ENCODE results near the gene PAIP1. TPM values are rescaled to one million over a fixed set of nuclear protein-coding genes. Genes with fewer than 3 reads are reported as not detected.

Gene PAIP1
- total RNA-seq, 4 donors from 2014 or later = 123 to 184 (median 161) TPM

DNA sequence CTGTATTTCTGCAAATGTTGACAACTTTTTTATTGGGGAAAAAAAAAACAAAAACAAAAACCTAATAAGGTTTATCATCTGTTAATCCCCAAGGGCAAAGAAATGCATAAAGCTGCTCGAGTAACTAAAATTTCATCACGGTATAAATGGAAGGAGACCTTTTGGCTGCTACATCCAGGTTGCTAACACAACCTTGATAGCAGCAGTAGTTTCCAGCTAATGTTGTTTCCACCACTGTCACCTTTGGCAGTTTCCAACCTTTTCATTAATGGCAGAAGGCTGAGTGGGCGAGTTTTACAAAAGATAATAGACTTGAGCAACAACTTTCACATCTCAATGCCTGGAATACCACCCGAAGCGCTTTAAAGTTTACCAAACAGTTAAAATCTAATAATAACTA lies 8.5 kb downstream of the PAIP1 start:
- H3K27me3 ChIP-seq = no peaks in the 10 kb centered on the region
- no peak overlapping the region for H3K4me3 ChIP-seq
- in situ Hi-C loops (cut with MboI; ENCODE audit: low sequenced_read_pairs in 4 of 4) = no loop called here
- no peak for DNase-seq
- no peak overlapping the region for H3K27ac ChIP-seq
- peaks cover 25 to 32% of the 10 kb centered on the region in 2 donors for H3K4me1 ChIP-seq
- intact Hi-C loops (cut with DNase I; ENCODE audit: low total_unique reads) = no loop called here
- H3K36me3 ChIP-seq = peaks cover 0 to 47% of the 10 kb centered on the region in 2 donors
- no peaks in the 10 kb centered on the region for H3K9me3 ChIP-seq
- TF ChIP-seq, protein P1, sequence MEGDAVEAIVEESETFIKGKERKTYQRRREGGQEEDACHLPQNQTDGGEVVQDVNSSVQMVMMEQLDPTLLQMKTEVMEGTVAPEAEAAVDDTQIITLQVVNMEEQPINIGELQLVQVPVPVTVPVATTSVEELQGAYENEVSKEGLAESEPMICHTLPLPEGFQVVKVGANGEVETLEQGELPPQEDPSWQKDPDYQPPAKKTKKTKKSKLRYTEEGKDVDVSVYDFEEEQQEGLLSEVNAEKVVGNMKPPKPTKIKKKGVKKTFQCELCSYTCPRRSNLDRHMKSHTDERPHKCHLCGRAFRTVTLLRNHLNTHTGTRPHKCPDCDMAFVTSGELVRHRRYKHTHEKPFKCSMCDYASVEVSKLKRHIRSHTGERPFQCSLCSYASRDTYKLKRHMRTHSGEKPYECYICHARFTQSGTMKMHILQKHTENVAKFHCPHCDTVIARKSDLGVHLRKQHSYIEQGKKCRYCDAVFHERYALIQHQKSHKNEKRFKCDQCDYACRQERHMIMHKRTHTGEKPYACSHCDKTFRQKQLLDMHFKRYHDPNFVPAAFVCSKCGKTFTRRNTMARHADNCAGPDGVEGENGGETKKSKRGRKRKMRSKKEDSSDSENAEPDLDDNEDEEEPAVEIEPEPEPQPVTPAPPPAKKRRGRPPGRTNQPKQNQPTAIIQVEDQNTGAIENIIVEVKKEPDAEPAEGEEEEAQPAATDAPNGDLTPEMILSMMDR (IDR thresholded peaks at IDR 0.05 in 4 of 5, conservative IDR thresholded peaks at IDR 0.05 in 1 of 5) = no peak
- no peak for TF ChIP-seq POLR2A (IDR thresholded peaks at IDR 0.05)
- no peak for ATAC-seq

- H3K4me1 ChIP-seq = peaks cover 17 to 25% of the 10 kb centered on the region in 2 donors
Observed at GRCh38 chr5:43547532-43547931, 9.3 kb downstream of the PAIP1 start.

DNA sequence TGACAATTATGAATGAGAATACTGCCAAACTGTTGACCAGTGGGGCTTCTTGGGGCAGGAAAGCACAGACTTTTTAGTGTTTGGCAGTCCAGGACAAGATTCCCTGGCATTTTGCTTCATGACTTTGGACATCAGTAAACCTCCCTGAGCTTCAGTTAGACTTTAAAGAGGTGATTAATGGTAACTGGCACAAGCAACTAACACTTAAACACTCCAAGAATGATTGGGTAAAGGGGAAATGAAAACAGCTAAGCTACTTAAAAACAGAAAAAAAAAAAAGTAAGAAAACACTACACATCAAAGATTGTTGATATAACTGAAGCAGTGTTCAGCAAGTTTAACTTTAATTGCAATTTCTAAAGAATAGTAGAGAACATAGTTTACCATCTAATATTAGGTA lies 13.4 kb downstream of the PAIP1 start:
- Histone ChIP-seq H3K27me3 (no peaks in the 10 kb centered on the region), H3K9me3 (no peaks in the 10 kb centered on the region), H3K4me1 (peaks cover 3% of the 10 kb centered on the region in 2 donors), H3K4me3 (no peak overlapping the region), H3K36me3 (peaks cover 0 to 75% of the 10 kb centered on the region in 2 donors), H3K27ac (no peak overlapping the region)
- in situ Hi-C loops (cut with MboI; ENCODE audit: low sequenced_read_pairs in 4 of 4) = no loop called here
- ATAC-seq (no peak), DNase-seq (no peak)
- intact Hi-C loops (cut with DNase I; ENCODE audit: low total_unique reads) = no loop called here
- no peak for TF ChIP-seq POLR2A (IDR thresholded peaks at IDR 0.05)
- TF ChIP-seq, protein P1 (IDR thresholded peaks at IDR 0.05 in 4 of 5, conservative IDR thresholded peaks at IDR 0.05 in 1 of 5) = no peak

More at GRCh38 chr5:43547532-43547931, 9.3 kb downstream of the PAIP1 start:
- no peaks in the 10 kb centered on the region for H3K9me3 ChIP-seq
- in situ Hi-C loops (cut with MboI; ENCODE audit: low sequenced_read_pairs in 4 of 4) = no loop called here
- H3K4me3 ChIP-seq = no peak overlapping the region
- intact Hi-C loops (cut with DNase I; ENCODE audit: low total_unique reads) = no loop called here
- H3K27ac ChIP-seq = no peak overlapping the region
- no peak for TF ChIP-seq POLR2A (IDR thresholded peaks at IDR 0.05)
- TF ChIP-seq, protein P1 (IDR thresholded peaks at IDR 0.05 in 4 of 5, conservative IDR thresholded peaks at IDR 0.05 in 1 of 5) = no peak
- no peaks in the 10 kb centered on the region for H3K27me3 ChIP-seq
- H3K36me3 ChIP-seq = peaks cover 0 to 55% of the 10 kb centered on the region in 2 donors
- DNase-seq (no peak), ATAC-seq (no peak)

DNA sequence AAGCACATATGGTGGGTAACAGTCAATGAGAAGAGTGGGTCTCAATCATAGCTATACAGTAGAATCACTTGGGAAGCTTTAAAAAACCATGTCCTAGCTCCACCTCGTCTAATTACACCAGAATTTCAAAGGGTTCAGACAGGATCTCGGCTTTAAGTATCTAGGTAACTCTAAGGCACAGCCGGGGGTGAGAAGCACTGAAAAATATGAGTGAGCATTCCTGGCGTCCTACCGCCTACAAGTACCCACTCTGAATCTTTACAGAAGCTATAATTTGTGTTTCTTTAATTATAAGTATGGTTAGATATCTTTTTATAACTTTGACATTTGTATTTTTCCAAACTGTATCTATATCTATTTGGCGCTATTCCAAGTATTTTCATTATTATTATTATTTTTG lies 16.1 kb downstream of the PAIP1 start:
- Histone ChIP-seq H3K4me3 (no peak overlapping the region), H3K4me1 (no peaks in the 10 kb centered on the region), H3K9me3 (no peaks in the 10 kb centered on the region), H3K27me3 (no peaks in the 10 kb centered on the region), H3K27ac (no peak overlapping the region), H3K36me3 (peaks cover 0 to 73% of the 10 kb centered on the region in 2 donors)
- in situ Hi-C loops (cut with MboI; ENCODE audit: low sequenced_read_pairs in 4 of 4) = no loop called here
- TF ChIP-seq POLR2A (IDR thresholded peaks at IDR 0.05) = no peak
- TF ChIP-seq, protein P1 (IDR thresholded peaks at IDR 0.05 in 4 of 5, conservative IDR thresholded peaks at IDR 0.05 in 1 of 5) = no peak
- DNase-seq (no peak), ATAC-seq (no peak)
- intact Hi-C loops (cut with DNase I; ENCODE audit: low total_unique reads) = no loop called here

- Histone ChIP-seq H3K4me3 (no peak overlapping the region), H3K4me1 (no peaks in the 10 kb centered on the region), H3K36me3 (peaks cover 0 to 76% of the 10 kb centered on the region in 2 donors), H3K9me3 (no peaks in the 10 kb centered on the region), H3K27me3 (no peaks in the 10 kb centered on the region), H3K27ac (no peak overlapping the region)
- in situ Hi-C loops (cut with MboI; ENCODE audit: low sequenced_read_pairs in 4 of 4) (no loop called here), intact Hi-C loops (cut with DNase I; ENCODE audit: low total_unique reads) (no loop called here)
- no peak for TF ChIP-seq POLR2A (IDR thresholded peaks at IDR 0.05)
- TF ChIP-seq, protein P1 (IDR thresholded peaks at IDR 0.05 in 4 of 5, conservative IDR thresholded peaks at IDR 0.05 in 1 of 5) = no peak
- DNase-seq = no peak
- no peak for ATAC-seq
Observed at GRCh38 chr5:43536972-43537371, 19.9 kb downstream of the PAIP1 start.
